ENCODE results near the gene IFIT2.
"Not testable (repeated sequence)": the region's sequence is repeated elsewhere in the genome, so short reads cannot be mapped to it uniquely, and the experiment has no call there.

The IFIT2 gene

GRCh38 chr10:89304925-89305324 lies 3.1 kb downstream of the IFIT2 start:
- no peak overlapping the region for H3K4me3 ChIP-seq (ENCODE audit: low read length)
- DNase-seq (ENCODE audit: low read depth, low spot score): no peak

DNA sequence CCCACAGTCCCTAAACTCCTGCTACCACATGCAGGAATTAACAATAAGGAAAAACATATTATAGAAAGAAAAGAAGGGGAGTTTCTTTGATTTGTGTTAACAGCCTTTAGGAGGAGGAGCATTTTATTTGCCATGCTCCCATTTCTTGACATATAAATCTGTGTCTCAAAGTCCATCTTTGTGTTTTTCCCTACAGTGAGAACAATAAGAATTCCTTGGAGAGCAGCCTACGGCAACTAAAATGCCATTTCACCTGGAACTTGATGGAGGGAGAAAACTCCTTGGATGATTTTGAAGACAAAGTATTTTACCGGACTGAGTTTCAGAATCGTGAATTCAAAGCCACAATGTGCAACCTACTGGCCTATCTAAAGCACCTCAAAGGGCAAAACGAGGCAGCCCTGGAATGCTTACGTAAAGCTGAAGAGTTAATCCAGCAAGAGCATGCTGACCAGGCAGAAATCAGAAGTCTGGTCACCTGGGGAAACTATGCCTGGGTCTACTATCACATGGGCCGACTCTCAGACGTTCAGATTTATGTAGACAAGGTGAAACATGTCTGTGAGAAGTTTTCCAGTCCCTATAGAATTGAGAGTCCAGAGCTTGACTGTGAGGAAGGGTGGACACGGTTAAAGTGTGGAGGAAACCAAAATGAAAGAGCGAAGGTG lies 4.1 kb downstream of the IFIT2 start:
- no peak overlapping the region for H3K4me3 ChIP-seq (ENCODE audit: low read length)
- DNase-seq (ENCODE audit: low read depth, low spot score): no peak

GRCh38 chr10:89306434-89307268 lies 4.8 kb downstream of the IFIT2 start:
- H3K4me3 ChIP-seq (ENCODE audit: low read length): no peak overlapping the region
- no peak for DNase-seq (ENCODE audit: low read depth, low spot score)

DNA sequence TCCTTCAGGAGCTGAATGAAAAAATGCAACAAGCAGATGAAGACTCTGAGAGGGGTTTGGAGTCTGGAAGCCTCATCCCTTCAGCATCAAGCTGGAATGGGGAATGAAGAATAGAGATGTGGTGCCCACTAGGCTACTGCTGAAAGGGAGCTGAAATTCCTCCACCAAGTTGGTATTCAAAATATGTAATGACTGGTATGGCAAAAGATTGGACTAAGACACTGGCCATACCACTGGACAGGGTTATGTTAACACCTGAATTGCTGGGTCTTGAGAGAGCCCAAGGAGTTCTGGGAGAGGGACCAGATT lies 5.4 kb downstream of the IFIT2 start:
- no peak overlapping the region for H3K4me3 ChIP-seq (ENCODE audit: low read length)
- no peak for DNase-seq (ENCODE audit: low read depth, low spot score)

GRCh38 chr10:89308266-89308665 lies 6.4 kb downstream of the IFIT2 start:
- no peak for DNase-seq (ENCODE audit: low read depth, low spot score)
- no peak overlapping the region for H3K4me3 ChIP-seq (ENCODE audit: low read length)

DNA sequence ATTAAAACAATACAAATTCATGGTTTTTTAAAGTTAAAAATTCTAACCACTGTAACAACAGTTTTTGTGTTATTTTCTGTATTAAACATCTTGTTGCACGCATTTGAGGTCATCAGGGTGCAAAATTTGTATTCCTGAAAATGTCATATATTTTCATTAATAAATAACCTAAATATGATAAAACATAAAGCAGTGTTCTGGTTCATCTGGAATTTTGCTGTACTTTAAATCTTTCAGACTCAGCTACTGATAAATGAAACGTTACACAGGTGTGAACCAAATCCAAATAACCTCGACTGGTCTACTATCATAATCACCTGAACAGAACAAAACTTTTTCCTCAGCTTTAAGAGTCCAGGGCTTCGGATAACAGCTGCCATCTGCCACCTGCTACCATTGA lies 6.9 kb downstream of the IFIT2 start:
- H3K4me3 ChIP-seq (ENCODE audit: low read length): no peak overlapping the region
- no peak for DNase-seq (ENCODE audit: low read depth, low spot score)

- DNase-seq (ENCODE audit: low read depth, low spot score): no peak
- no peak overlapping the region for H3K4me3 ChIP-seq (ENCODE audit: low read length)
Measured at GRCh38 chr10:89309156-89310055, 7.6 kb downstream of the IFIT2 start.

GRCh38 chr10:89310056-89310893 lies 8.4 kb downstream of the IFIT2 start:
- no peak for DNase-seq (ENCODE audit: low read depth, low spot score)
- H3K4me3 ChIP-seq (ENCODE audit: low read length): no peak overlapping the region

- DNase-seq (ENCODE audit: low read depth, low spot score): no peak
- H3K4me3 ChIP-seq (ENCODE audit: low read length): no peak overlapping the region
Measured at GRCh38 chr10:89312973-89313372, 11.1 kb downstream of the IFIT2 start.

GRCh38 chr10:89314676-89315075 lies 12.8 kb downstream of the IFIT2 start:
- no peak for DNase-seq (ENCODE audit: low read depth, low spot score)
- H3K4me3 ChIP-seq (ENCODE audit: low read length): no peak overlapping the region

- H3K4me3 ChIP-seq (ENCODE audit: low read length); DNase-seq (ENCODE audit: low read depth, low spot score): not testable (repeated sequence)
Measured at GRCh38 chr10:89318047-89318446, 16.2 kb downstream of the IFIT2 start.

- DNase-seq (ENCODE audit: low read depth, low spot score); H3K4me3 ChIP-seq (ENCODE audit: low read length): not testable (repeated sequence)
Measured at GRCh38 chr10:89325081-89325480, 23.2 kb downstream of the IFIT2 start.

DNA sequence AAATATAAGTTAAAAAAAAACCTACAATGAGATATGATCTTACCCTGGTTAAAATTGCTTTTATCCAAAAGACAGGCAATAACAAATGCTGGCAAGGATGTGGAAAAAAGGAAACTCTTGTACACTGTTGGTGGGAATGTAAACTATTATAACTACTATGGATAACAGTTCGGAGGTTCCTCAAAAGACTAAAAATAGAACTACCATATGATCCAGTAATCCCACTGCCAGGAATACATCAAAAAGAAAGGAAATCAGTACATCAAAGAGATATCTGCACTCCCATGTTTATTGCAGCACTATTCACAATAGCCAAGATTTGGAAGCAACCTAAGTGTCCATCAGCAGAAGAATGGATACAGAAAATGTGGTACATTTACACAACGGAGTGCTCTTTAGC lies 24.0 kb downstream of the IFIT2 start:
- not testable (repeated sequence) for DNase-seq (ENCODE audit: low read depth, low spot score); H3K4me3 ChIP-seq (ENCODE audit: low read length)

GRCh38 chr10:89327803-89328441 lies 26.1 kb downstream of the IFIT2 start, which contains the start of gene IFIT3:
TSS of gene IFIT3 (plus strand) at chr10:89327997. CDS start at chr10:89328074, 77 bp downstream.
- peak within 1 kb of the TSS; percentile 44 for H3K4me3 ChIP-seq (ENCODE audit: low read length)
- DNase-seq (ENCODE audit: low read depth, low spot score): peak; percentile 37

- no peak for DNase-seq (ENCODE audit: low read depth, low spot score)
- H3K4me3 ChIP-seq (ENCODE audit: low read length): no peak overlapping the region
Measured at GRCh38 chr10:89329151-89329550, 27.3 kb downstream of the IFIT2 start.

GRCh38 chr10:89330014-89330413 lies 28.2 kb downstream of the IFIT2 start:
- H3K4me3 ChIP-seq (ENCODE audit: low read length); DNase-seq (ENCODE audit: low read depth, low spot score): not testable (repeated sequence)

- no peak for DNase-seq (ENCODE audit: low read depth, low spot score)
- H3K4me3 ChIP-seq (ENCODE audit: low read length): no peak overlapping the region
Measured at GRCh38 chr10:89330537-89331212, 28.8 kb downstream of the IFIT2 start.

Measured in Jurkat, Clone E6-1 (cell line).